Tibial nerve (tissue), 3 donors: ENCODE data around the gene ITGA2.

Experiments used
- POLR2A ChIP-seq, 2 donors: fragments of 450-650 bp; IDR thresholded peaks; one replicate each; pipeline ENCODE4 v1.6.1; 2017; ENCODE audit warnings: antibody characterized with exemption in 2 of 2, mild to moderate bottlenecking in 2 of 2, moderate library complexity in 2 of 2
- TF ChIP-seq, protein P1 (sequence below), 5 experiments: fragments of 200-600 bp in 3 of 5; fragments of 450-650 bp in 2 of 5; sonication (generic) in 3 of 5; IDR thresholded peaks; one replicate each; pipeline ENCODE4 v1.5.1; 2016 to 2019; ENCODE audit warnings: antibody characterized with exemption in 5 of 5, mild to moderate bottlenecking in 3 of 5, moderate library complexity in 2 of 5

DNA sequence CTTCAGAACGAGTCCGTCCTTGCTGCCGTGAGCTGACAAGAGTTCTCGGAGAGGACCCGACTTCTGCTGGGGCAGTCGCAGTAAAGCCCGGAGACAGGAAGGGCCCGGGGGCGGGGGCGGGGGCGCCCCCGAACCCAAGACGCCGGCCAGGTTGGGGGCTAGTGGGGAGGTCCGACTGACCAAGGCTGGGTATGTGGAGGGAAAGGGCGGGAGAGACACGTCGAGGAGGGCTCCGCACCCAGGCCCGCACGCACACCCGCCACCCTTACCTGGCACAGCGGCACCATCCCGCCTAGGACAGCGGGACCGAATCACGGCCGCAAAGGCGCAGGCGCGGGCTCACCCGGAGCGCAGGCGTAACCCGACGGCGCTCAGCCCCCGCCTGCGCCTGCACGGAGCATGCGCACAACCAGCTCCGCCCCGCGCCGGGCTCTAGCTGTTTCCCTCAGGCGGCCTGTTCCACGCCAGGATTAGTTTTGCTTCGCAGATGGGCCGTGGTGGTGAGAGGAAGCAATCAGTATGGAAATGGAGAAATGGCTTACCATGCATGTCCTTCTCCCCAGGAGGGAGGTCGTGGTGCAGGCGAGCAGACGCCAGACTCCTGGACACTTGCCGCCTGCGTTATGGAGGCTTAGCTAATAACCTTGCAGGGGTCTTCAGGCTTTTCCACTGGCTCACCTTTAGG, 120.4 kb downstream of the ITGA2 start, which contains the start of gene MOCS2:
- TF ChIP-seq POLR2A (IDR thresholded peaks at IDR 0.05): peak; percentile 74 to 86
- TF ChIP-seq, protein P1, sequence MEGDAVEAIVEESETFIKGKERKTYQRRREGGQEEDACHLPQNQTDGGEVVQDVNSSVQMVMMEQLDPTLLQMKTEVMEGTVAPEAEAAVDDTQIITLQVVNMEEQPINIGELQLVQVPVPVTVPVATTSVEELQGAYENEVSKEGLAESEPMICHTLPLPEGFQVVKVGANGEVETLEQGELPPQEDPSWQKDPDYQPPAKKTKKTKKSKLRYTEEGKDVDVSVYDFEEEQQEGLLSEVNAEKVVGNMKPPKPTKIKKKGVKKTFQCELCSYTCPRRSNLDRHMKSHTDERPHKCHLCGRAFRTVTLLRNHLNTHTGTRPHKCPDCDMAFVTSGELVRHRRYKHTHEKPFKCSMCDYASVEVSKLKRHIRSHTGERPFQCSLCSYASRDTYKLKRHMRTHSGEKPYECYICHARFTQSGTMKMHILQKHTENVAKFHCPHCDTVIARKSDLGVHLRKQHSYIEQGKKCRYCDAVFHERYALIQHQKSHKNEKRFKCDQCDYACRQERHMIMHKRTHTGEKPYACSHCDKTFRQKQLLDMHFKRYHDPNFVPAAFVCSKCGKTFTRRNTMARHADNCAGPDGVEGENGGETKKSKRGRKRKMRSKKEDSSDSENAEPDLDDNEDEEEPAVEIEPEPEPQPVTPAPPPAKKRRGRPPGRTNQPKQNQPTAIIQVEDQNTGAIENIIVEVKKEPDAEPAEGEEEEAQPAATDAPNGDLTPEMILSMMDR (IDR thresholded peaks at IDR 0.05): no peak
